CD4-positive, alpha-beta T cell treated with Interleukin-15 for 4 hours (primary cell): Measurements from ENCODE around the gene SPTBN2.
A peak's percentile ranks its signal among the peaks of the same experiment; 100 is the strongest.

Experiments used
- DNase-seq: peaks from one replicate; pipeline ENCODE4 v3.0.0-alpha.2; 2020; ENCODE audit warnings: low spot score

The SPTBN2 gene

DNA sequence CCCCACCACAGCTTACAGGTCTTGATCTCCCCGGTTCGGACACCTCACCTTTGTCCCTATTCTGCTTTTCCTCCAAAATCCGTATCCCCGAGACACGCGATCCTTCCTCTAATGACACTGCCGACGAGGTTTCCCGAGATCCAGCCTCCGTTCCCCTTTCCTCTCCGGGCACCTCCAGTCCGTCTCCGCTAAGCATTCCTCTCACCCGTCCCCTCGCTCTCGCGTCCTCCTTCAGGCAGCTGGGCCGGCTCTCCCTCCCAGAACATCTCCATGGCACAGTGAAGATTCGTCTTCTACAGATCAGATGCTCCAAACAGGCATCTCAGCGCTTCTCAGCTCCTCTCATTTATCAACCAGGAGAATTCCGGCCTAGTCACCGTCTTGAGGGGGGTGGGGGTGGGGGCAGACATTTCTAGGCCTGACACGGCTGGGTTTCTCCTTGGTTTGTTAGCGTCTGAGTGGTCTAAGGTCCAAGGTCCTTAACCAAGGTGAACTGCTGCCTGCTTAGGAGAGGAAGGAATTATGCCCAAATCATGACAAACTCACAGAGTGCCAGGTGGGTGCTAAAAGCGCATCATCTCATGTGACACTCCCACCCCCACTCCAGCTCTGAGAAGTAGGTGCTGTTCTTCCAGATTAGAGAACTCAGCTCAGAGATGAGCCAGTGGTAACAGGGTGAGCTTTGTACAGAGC is at the start of gene SPTBN2:
TSS of gene SPTBN2 (minus strand) at position 524 of the 693 bp plus-strand sequence. CDS start 7,976 bp downstream, outside the sequence.
- no peak for DNase-seq

GRCh38 chr11:66768818-66769217 is 39.8 kb upstream of the SPTBN2 start:
- no peak for DNase-seq

GRCh38 chr11:66768088-66768521 is 39.1 kb upstream of the SPTBN2 start:
- DNase-seq, result no peak

GRCh38 chr11:66767666-66768065 is 38.6 kb upstream of the SPTBN2 start:
- DNase-seq, result no peak

- no peak for DNase-seq
Observed at GRCh38 chr11:66766681-66767080, 37.7 kb upstream of the SPTBN2 start.

DNA sequence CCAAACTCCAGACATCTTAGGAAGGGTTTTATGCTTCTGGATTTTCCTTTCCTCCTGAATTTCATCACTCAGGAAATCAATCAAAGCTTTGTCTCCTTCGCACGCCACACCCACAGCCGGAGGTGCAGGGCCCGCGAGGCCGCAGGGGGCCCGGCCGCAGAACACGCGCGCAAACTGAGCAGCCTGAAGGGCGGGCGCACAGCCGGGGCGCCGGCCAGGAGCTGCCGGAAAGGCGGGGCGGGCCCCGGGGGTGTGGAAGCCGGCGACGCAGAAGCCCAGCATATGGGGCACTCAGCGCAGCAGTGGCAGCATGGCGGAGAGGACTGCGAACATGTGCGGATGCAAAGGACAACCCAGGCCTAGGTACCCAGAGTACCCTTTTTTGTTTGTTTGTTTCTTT is 33.1 kb upstream of the SPTBN2 start:
- DNase-seq, result no peak

DNA sequence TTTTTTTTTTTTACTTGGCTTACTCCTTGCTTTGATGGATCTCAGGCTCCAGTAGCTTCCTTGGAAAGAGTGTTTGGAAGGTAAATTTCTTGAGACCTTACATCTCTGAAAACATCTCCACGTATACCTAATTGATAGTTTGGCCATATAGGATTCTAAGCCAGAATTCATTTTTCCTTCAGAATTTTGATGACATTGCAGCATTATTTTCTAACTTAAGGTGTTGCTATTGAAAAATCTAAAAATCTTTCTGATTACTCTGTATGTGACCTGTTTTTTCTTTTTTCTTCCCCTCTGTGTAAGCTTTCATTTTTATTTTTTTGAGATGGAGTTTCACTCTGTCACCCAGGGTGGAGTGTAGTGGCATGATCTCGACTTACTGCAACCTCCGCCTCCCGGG is 23.1 kb upstream of the SPTBN2 start:
- no peak for DNase-seq

GRCh38 chr11:66749091-66749490 is 20.1 kb upstream of the SPTBN2 start:
- DNase-seq, result no peak

GRCh38 chr11:66747480-66747879 is 18.5 kb upstream of the SPTBN2 start:
- DNase-seq, result no peak

DNA sequence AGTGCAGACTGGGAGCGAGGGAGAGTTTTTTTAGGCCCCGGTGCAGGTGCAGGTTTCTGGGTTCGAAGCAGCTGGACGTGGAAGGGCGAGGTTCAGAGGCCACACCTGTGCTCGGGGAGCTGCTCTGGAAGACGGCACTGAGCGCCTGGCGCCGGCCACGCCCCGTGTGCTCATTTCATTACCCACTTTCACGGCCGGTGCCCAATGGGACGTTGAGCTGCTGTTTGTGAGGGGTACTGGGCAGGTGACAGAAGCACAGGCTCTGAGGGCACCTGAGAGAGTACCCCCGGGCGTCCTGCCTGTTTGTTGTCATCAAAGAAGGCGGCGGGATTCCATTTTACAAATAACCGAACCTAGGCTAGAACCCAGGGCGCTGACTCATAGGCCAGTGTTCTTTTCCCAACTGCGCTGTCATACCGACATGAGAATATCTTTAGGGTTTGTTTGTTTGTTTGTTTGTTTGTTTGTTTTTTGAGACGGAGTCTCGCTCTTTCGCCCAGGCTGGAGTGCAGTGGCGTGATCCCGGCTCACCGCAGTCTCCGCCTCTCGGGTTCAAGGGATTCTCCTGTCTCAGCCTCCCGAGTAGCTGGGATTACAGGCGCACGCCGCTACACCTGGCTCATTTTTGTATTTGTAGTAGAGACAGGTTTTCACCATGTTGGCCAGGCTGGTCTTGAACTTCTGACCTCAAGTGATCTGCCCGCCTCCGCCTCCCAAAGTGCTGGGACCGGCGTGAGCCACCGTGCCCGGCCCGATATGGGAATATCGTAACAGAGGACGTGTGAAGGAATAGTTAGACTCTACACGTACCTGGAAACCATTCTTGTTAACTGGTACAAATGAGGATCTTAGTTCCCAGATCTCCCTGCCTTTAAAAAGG is 16.6 kb upstream of the SPTBN2 start:
- peak; percentile 38 for DNase-seq

DNA sequence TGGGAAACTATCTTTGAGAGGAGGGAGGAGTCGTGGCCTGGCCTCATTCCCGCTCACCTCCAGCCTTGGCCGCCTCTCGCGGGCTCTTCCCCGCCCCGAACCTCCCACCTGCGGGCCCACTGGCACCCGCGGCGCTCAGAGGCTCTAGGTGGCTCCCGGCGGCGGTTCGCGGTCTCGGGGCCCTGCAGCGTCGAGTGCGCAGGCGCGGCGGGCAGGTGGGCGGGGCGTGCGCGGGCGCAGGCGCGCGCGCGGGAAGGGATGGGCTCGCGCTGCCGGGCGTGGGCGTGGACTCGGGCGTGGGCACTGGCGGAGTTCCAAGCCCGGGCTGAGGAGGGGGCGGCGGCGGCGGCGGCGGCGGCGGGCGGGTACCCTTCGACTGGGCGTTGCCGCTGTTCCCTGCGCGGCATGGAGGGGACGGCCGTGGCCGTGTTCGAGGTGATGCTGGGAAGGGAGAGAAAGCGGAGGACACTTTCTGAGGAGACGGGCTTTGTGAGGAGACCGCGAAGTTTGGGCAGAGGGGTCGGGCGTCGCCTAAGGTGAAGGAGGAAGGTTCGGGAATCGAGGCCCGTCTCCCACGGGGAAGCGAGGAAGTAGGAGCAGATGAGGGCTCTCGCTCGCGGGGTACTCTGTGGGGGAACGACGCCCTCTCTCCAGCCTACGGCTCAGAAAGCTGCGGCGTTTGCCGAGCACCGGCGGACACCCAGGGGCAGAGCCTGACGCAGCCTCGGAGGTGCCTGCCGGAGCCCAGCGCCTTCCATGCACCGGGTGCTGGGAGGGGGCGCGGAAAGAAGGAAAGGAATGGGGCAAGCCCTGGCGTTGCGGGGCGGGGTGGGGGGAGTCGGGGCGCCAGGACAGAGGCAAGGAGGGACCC is 15.7 kb upstream of the SPTBN2 start:
- DNase-seq, result peak; percentile 91

GRCh38 chr11:66743271-66743968 is 14.4 kb upstream of the SPTBN2 start:
- no peak for DNase-seq

GRCh38 chr11:66741153-66741552 is 12.1 kb upstream of the SPTBN2 start:
- no peak for DNase-seq

GRCh38 chr11:66739983-66740382 is 11.0 kb upstream of the SPTBN2 start:
- DNase-seq, result no peak

DNA sequence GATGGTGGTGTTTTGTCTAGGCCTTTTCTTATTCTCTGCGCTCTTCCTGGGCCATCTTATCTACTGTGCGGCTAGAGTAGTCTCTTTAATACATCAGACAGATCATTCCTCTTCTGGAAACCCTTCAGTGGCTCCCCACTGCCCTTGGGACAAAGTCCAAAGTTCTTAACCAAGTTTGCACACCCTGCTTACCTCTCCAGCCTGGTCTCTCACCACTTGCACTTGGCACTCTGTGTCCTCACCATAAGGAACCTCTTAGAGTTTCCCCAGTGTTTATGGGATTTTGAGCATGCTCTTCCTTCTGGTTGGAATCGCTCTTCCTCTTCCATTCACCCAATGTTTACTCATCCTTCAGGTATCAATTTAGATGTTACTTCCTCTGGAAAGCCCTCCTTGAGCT is 5.2 kb upstream of the SPTBN2 start:
- DNase-seq, result no peak

GRCh38 chr11:66729447-66729846 is 431 bp upstream of the SPTBN2 start:
- no peak for DNase-seq

GRCh38 chr11:66728038-66728692 is 851 bp downstream of the SPTBN2 start:
- DNase-seq, result no peak

DNA sequence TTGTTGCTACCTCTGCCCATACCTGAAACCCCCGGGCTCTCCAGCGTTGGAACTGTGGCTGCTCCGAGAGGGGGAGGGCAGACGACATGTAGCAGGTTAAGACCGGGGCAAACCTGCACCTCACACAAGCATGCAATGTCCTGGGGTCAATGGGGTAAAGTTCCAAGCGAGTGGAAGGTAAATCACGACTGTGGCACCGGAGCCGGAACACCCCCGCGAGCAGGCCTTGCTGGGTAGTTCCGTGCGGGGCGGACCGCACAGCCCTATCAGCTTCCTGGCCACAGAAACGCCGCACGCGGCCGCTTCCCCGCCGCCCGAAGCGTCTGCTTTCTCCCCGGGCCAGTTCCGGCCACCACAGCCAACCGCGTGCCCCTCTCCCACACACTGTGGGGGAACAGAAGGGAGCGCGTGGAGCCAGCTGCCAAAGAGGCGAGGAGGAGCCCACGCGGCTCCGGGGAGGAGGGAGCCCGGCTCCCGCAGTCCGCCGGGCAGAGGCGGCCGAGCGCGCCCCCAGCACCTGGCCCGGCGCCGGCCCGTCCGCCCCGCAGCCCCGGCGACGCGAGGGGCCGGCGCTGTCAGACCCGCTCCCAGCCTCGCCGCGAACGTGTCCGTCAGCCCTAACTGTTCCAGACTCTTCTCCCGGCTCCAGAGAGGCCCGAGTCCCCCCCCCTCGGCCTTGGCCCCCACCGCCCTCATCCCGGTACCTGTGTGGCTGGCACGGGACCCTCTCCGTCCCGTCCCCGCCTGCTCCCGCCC is 1.6 kb downstream of the SPTBN2 start:
- DNase-seq, result peak; percentile 3

GRCh38 chr11:66725647-66726046 is 3.4 kb downstream of the SPTBN2 start:
- DNase-seq, result no peak

GRCh38 chr11:66725114-66725513 is 3.9 kb downstream of the SPTBN2 start:
- no peak for DNase-seq
